Mesendoderm (in vitro differentiated cells): ENCODE results near the gene ADIG.

ENCODE experiments used
- DNase-seq: peaks from one replicate; pipeline ENCODE4 v3.0.0; 2013
- H2AK5ac ChIP-seq: 2 replicates; pipeline ENCODE4 v1.6.1; 2013; ENCODE audit warnings: low read length, inconsistent platforms
- H2BK120ac ChIP-seq: 2 replicates; pipeline ENCODE4 v1.6.1; 2013; ENCODE audit warnings: low read depth, mild to moderate bottlenecking, low read length, moderate library complexity, mixed read lengths
- H2BK15ac ChIP-seq: replicated peaks from 2 replicates; pipeline ENCODE4 v1.6.1; 2013; ENCODE audit warnings: low read depth, mild to moderate bottlenecking, moderate library complexity
- H2BK5ac ChIP-seq: 2 replicates; pipeline ENCODE4 v1.6.1; 2013; ENCODE audit warnings: low read length, inconsistent platforms
- H3K18ac ChIP-seq: 2 replicates; pipeline ENCODE4 v1.6.1; 2013; ENCODE audit warnings: mild to moderate bottlenecking, low read length, mixed read lengths
- H3K23ac ChIP-seq: one replicate; pipeline ENCODE4 v1.6.1; 2013; ENCODE audit warnings: low read length
- H3K27ac ChIP-seq: 2 replicates; pipeline ENCODE4 v1.5.1; 2013; ENCODE audit warnings: low read depth, mild to moderate bottlenecking, inconsistent platforms, low read length, moderate library complexity
- H3K27me3 ChIP-seq: 2 replicates; pipeline ENCODE4 v1.6.1; 2013; ENCODE audit warnings: low read length, control low read depth, mild to moderate bottlenecking, inconsistent platforms; ENCODE audit not compliant: insufficient read depth, poor library complexity
- H3K36me3 ChIP-seq: 2 replicates; pipeline ENCODE4 v1.6.1; 2013; ENCODE audit warnings: low read length, inconsistent platforms; ENCODE audit not compliant: control insufficient read depth, insufficient read depth
- H3K4ac ChIP-seq: one replicate; pipeline ENCODE4 v1.6.1; 2013; ENCODE audit warnings: low read depth, mild to moderate bottlenecking, low read length, moderate library complexity
- H3K4me1 ChIP-seq: 2 replicates; pipeline ENCODE4 v1.6.1; 2013; ENCODE audit warnings: low read depth, low read length, inconsistent platforms; ENCODE audit not compliant: control insufficient read depth
- H3K4me2 ChIP-seq: 2 replicates; pipeline ENCODE4 v1.6.1; 2013; ENCODE audit warnings: low read length
- H3K4me3 ChIP-seq: 2 replicates; pipeline ENCODE4 v1.5.1; 2013; ENCODE audit warnings: mild to moderate bottlenecking, low read length
- H3K56ac ChIP-seq: one replicate; pipeline ENCODE4 v1.6.1; 2013; ENCODE audit warnings: low read length
- H3K79me1 ChIP-seq: 2 replicates; pipeline ENCODE4 v1.6.1; 2013; ENCODE audit warnings: low read length, inconsistent platforms
- H3K79me2 ChIP-seq: 2 replicates; pipeline ENCODE4 v1.6.1; 2013; ENCODE audit warnings: mild to moderate bottlenecking, low read length; ENCODE audit not compliant: control insufficient read depth, insufficient read depth
- H3K9ac ChIP-seq: 2 replicates; pipeline ENCODE4 v1.6.1; 2013; ENCODE audit warnings: low read length, inconsistent platforms
- H4K5ac ChIP-seq: one replicate; pipeline ENCODE4 v1.6.1; 2013; ENCODE audit warnings: low read length
- H4K8ac ChIP-seq: one replicate; pipeline ENCODE4 v1.6.1; 2013; ENCODE audit warnings: low read depth, mild to moderate bottlenecking, control low read depth, low read length, moderate library complexity
- WGBS: extraction: QIAGEN DNeasy Blood & Tissue Kit; methylation state at CpG from one replicate; pipeline ENCODE4 v1.1.7; 2013; ENCODE audit warnings: low lambda C conversion rate, missing lambda C conversion rate; ENCODE audit not compliant: insufficient coverage; ENCODE audit errors: extremely low coverage; 5-methylcytosine and 5-hydroxymethylcytosine counted together

Gene ADIG

DNA sequence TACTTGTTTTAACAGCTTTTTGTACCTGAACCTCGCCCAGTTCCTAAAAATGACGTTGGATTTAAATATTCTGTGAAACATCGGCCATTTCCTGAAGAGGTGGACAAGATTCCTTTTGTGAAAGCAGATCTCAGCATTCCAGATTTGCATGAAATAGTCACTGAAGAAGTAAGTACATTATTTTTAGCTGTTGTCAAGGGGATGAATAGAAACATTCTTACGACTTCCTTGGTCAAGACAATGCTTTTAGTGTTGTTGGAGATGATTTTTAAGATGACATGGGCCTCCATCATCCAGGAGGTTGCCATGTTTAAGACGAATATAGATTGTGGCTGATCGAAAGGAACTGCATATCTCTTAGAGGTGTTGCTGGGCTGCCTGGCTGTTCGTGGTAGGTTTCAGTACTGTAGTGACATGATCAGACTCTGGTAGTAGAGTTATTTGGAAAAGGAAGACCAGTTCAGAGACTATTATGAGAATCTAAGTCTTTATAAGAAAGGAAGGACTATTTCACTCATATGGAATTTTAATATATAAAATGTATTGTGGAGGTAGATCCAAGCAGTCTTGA, 29.9 kb upstream of the ADIG start:
- Histone ChIP-seq H2BK120ac (no peak overlapping the region), H3K4me2 (no peak overlapping the region), H3K4me3 (no peak overlapping the region), H3K36me3 (peaks cover 2% of the 10 kb centered on the region), H3K9ac (no peak overlapping the region), H3K18ac (no peak overlapping the region), H3K4me1 (peaks cover 3% of the 10 kb centered on the region), H2AK5ac (no peak overlapping the region), H3K56ac (no peak overlapping the region), H3K79me1 (no peaks in the 10 kb centered on the region), H2BK5ac (no peak overlapping the region), H4K8ac (no peak overlapping the region), H3K23ac (no peak overlapping the region), H3K27me3 (no peaks in the 10 kb centered on the region), H3K79me2 (no peaks in the 10 kb centered on the region), H4K5ac (no peak overlapping the region), H2BK15ac (no peak overlapping the region), H3K4ac (no peak overlapping the region), H3K27ac (no peak overlapping the region)
- no CpG with 5 or more reads among the region's 7 CpGs for WGBS
- DNase-seq: no peak

DNA sequence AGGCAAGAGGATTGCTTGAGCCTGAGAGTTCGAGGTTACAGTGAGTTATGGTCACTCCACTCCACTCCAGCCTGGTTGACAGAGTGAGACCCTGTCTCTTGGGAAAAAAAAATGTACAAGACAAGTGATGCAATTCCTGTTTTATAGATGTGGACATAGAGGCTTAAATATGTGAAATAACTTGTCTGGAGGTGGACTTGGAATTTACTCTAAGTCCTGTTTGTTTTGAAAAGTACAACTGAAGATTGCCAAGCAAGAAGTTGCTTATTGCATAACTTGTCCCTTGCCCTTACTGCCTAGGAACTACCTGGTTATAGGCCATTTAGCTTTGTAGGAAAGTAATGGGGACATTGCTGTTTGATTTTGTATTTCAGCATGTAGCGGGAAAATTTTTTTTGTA, 26.0 kb upstream of the ADIG start:
- Histone ChIP-seq H3K4me2 (no peak overlapping the region), H4K5ac (no peak overlapping the region), H2BK120ac (no peak overlapping the region), H3K9ac (no peak overlapping the region), H3K23ac (no peak overlapping the region), H3K56ac (no peak overlapping the region), H4K8ac (no peak overlapping the region), H3K18ac (no peak overlapping the region), H2AK5ac (no peak overlapping the region), H3K79me1 (no peaks in the 10 kb centered on the region), H3K79me2 (no peaks in the 10 kb centered on the region), H3K4ac (no peak overlapping the region), H3K27ac (no peak overlapping the region), H3K4me1 (peaks cover 6% of the 10 kb centered on the region), H3K36me3 (peaks cover 2% of the 10 kb centered on the region), H2BK5ac (no peak overlapping the region), H3K4me3 (no peak overlapping the region), H3K27me3 (no peaks in the 10 kb centered on the region), H2BK15ac (no peak overlapping the region)
- no peak for DNase-seq
- 100% methylated on average over 1 of the region's 2 CpGs for WGBS

DNA sequence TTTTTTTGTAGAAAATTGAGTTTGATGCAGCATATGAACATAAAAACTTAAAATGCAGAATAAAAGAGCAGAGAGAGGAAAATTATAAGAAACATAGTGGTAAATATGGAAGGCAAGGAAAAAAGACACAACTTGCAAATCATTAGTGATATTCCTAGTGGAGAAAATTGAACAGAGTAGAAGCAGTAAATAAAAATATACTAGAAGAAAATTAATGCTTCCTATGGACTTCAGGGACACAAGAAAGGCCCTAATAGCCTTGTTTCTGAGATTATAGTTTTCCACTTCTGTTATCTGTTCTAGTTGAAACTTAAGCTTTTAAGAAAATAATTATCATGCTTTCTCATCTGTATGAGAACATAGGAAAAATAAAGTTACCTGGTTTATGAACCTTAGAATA, 25.6 kb upstream of the ADIG start:
- Histone ChIP-seq H3K4me1 (peaks cover 9% of the 10 kb centered on the region), H2AK5ac (no peak overlapping the region), H3K4ac (no peak overlapping the region), H3K9ac (no peak overlapping the region), H3K27me3 (no peaks in the 10 kb centered on the region), H3K4me3 (no peak overlapping the region), H3K36me3 (peaks cover 2% of the 10 kb centered on the region), H4K8ac (no peak overlapping the region), H3K23ac (no peak overlapping the region), H4K5ac (no peak overlapping the region), H3K79me1 (no peaks in the 10 kb centered on the region), H3K27ac (no peak overlapping the region), H2BK15ac (no peak overlapping the region), H3K4me2 (no peak overlapping the region), H2BK120ac (no peak overlapping the region), H3K56ac (no peak overlapping the region), H2BK5ac (no peak overlapping the region), H3K18ac (no peak overlapping the region), H3K79me2 (no peaks in the 10 kb centered on the region)
- DNase-seq: no peak

DNA sequence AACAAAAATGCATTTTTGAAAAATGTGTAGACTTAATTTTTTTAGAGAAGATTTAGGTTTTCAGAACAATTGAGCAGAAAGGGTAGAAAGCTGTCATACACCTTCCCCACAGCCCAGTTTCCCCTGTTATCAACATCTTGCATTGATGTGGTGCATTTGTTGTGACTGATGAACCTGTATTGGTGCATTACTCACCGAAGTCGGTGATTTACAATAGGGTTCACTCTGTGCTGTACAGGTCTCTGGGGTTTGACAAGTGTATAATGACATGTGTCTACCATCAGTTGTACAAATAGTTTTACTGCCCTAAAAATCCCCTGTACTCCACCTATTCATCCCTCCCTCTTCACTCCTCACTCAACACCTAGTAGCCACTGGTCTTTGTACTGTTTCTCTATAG, 23.8 kb upstream of the ADIG start:
- no peak overlapping the region for H3K4me2 ChIP-seq
- no CpG with 5 or more reads among the region's 2 CpGs for WGBS

DNA sequence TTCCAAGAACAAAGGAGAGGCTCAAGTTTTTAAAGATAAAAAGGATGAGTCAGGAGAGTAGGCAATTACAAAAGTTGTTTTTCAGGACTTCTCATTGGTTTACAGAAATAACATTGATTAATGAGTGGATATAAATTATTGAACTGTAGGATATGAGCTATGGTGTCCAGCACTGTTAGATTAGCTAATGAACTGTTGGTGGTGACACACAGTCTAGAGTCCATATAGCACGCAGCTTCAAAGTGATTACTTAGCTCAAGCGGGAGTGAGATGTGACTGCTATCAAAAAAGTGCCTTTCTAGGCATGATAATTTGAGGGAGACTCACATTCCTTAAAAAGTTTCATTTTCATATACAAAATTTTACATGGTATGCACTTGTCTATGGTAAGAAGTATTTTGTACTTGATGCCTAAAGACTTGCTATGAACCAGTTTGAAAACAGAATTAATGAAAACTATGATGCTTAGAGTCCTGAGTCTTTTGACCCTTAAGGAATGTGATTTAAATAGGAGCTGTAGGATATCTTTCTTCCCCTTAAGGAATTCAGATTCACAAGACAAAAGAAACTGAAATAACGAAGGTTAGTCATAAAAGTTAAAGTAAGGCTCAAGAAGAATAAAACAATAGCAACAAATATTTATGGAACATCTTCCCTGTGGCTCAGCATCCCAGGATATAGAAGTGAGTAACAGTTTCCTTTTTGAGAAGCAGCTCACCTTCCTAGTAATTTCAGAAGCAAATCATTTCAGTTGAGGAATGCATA, 22.2 kb upstream of the ADIG start:
- Histone ChIP-seq H3K4me3 (no peak overlapping the region), H3K27me3 (no peaks in the 10 kb centered on the region), H3K4me1 (peaks cover 6% of the 10 kb centered on the region), H3K9ac (no peak overlapping the region), H3K79me1 (no peaks in the 10 kb centered on the region), H3K56ac (no peak overlapping the region), H2BK15ac (no peak overlapping the region), H4K8ac (peak overlapping the region; percentile 89), H3K4ac (no peak overlapping the region), H3K79me2 (no peaks in the 10 kb centered on the region), H3K4me2 (no peak overlapping the region), H3K23ac (no peak overlapping the region), H2BK5ac (no peak overlapping the region), H3K36me3 (no peaks in the 10 kb centered on the region), H2BK120ac (no peak overlapping the region), H4K5ac (no peak overlapping the region), H3K18ac (no peak overlapping the region), H3K27ac (no peak overlapping the region), H2AK5ac (no peak overlapping the region)
- no peak for DNase-seq
- WGBS: no CpG with 5 or more reads among the region's 3 CpGs

More for the DNA sequence above, 23.8 kb upstream of the ADIG start:
- Histone ChIP-seq H3K4me1 (peaks cover 9% of the 10 kb centered on the region), H4K5ac (no peak overlapping the region), H2BK120ac (no peak overlapping the region), H2BK15ac (no peak overlapping the region), H3K9ac (no peak overlapping the region), H3K79me2 (no peaks in the 10 kb centered on the region), H3K18ac (no peak overlapping the region), H3K4ac (no peak overlapping the region), H3K27ac (no peak overlapping the region), H2AK5ac (no peak overlapping the region), H3K56ac (no peak overlapping the region), H3K36me3 (no peaks in the 10 kb centered on the region), H3K79me1 (no peaks in the 10 kb centered on the region), H2BK5ac (no peak overlapping the region), H3K27me3 (no peaks in the 10 kb centered on the region), H3K4me3 (no peak overlapping the region), H3K23ac (no peak overlapping the region), H4K8ac (no peak overlapping the region)
- DNase-seq: no peak

DNA sequence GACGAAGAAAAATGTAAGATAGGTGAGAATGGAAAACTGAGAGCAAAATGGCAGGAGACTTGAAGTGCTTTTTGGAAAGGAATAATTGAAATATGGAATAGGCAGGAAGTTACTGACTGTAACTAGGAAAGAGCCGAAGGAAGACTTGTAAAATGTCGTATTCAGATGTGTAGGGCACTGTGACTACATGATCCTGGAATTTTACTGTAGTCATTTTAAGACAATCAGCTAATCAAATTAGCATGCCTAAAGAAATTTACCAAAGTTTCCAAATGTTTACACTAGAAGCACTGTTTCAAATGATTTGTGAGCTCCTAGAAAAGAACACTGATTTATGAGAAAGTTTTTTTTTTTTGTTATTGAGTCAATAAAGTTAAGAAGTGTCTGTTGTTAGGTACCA, 21.2 kb upstream of the ADIG start:
- H3K4me1 ChIP-seq: peaks cover 6% of the 10 kb centered on the region
- H3K4ac ChIP-seq: no peak overlapping the region
- no peak overlapping the region for H3K4me3 ChIP-seq
- no peaks in the 10 kb centered on the region for H3K79me1 ChIP-seq
- H2BK15ac ChIP-seq: no peak overlapping the region
- H3K27me3 ChIP-seq: no peaks in the 10 kb centered on the region
- no peak overlapping the region for H3K4me2 ChIP-seq
- H4K8ac ChIP-seq: no peak overlapping the region
- no peak overlapping the region for H3K18ac ChIP-seq
- no peak overlapping the region for H3K56ac ChIP-seq
- H2BK5ac ChIP-seq: no peak overlapping the region
- H3K23ac ChIP-seq: no peak overlapping the region
- no peak overlapping the region for H2BK120ac ChIP-seq
- no peak overlapping the region for H4K5ac ChIP-seq
- no peaks in the 10 kb centered on the region for H3K79me2 ChIP-seq
- no peaks in the 10 kb centered on the region for H3K36me3 ChIP-seq
- DNase-seq: peak; percentile 53
- peak overlapping the region; percentile 55 for H3K27ac ChIP-seq
- WGBS: 100% methylated on average over 1 of the region's 3 CpGs
- no peak overlapping the region for H2AK5ac ChIP-seq
- H3K9ac ChIP-seq: no peak overlapping the region
